CD4-positive, alpha-beta T cell treated with Interleukin-15 for 1 hour (primary cell): Measurements from ENCODE around the gene PARP6.

Experiments
- DNase-seq: peaks from one replicate; pipeline ENCODE4 v3.0.0-alpha.2; 2020

PARP6 gene

GRCh38 chr15:72272213-72272996 lies at the start of gene PARP6:
Gene PARP6 (minus strand): TSS chr15:72272554. CDS start chr15:72267477, 5,077 bp downstream.
- peak; percentile 100 for DNase-seq

- peak; percentile 91 for DNase-seq
Measured at GRCh38 chr15:72319985-72320671, 47.8 kb upstream of the PARP6 start, which contains the start of gene CELF6. Gene CELF6 (minus strand): TSS chr15:72320157. CDS start chr15:72319874, 283 bp downstream.

- peak; percentile 51 for DNase-seq
Measured at GRCh38 chr15:72319360-72319984, 47.1 kb upstream of the PARP6 start.

GRCh38 chr15:72318408-72318942 lies 46.1 kb upstream of the PARP6 start:
- DNase-seq: no peak

GRCh38 chr15:72315706-72316370 lies 43.5 kb upstream of the PARP6 start:
- no peak for DNase-seq

- DNase-seq: no peak
Measured at GRCh38 chr15:72313881-72314280, 41.5 kb upstream of the PARP6 start.

GRCh38 chr15:72313448-72313840 lies 41.1 kb upstream of the PARP6 start:
- no peak for DNase-seq

- peak; percentile 67 for DNase-seq
Measured at GRCh38 chr15:72312605-72313447, 40.5 kb upstream of the PARP6 start.

- no peak for DNase-seq
Measured at GRCh38 chr15:72307026-72307425, 34.7 kb upstream of the PARP6 start.

- peak; percentile 77 for DNase-seq
Measured at GRCh38 chr15:72306211-72306785, 33.9 kb upstream of the PARP6 start.

- no peak for DNase-seq
Measured at GRCh38 chr15:72304596-72304995, 32.2 kb upstream of the PARP6 start.

- DNase-seq: no peak
Measured at GRCh38 chr15:72302955-72303354, 30.6 kb upstream of the PARP6 start.

- no peak for DNase-seq
Measured at GRCh38 chr15:72289597-72290325, 17.4 kb upstream of the PARP6 start.

- no peak for DNase-seq
Measured at GRCh38 chr15:72288796-72289596, 16.6 kb upstream of the PARP6 start.

GRCh38 chr15:72285927-72286516 lies 13.7 kb upstream of the PARP6 start:
- DNase-seq: peak; percentile 47

GRCh38 chr15:72285402-72285801 lies 13.0 kb upstream of the PARP6 start:
- no peak for DNase-seq

- DNase-seq: no peak
Measured at GRCh38 chr15:72284781-72285180, 12.4 kb upstream of the PARP6 start.

GRCh38 chr15:72281713-72282112 lies 9.4 kb upstream of the PARP6 start:
- no peak for DNase-seq

- DNase-seq: no peak
Measured at GRCh38 chr15:72280751-72281150, 8.4 kb upstream of the PARP6 start.

GRCh38 chr15:72278737-72279136 lies 6.4 kb upstream of the PARP6 start:
- DNase-seq: no peak
